CD4-positive, alpha-beta T cell treated with Interleukin-15 for 4 hours (primary cell): ENCODE results near the gene RASGRF2.

ENCODE experiments used
- DNase-seq: peaks from one replicate; pipeline ENCODE4 v3.0.0-alpha.2; 2020; ENCODE audit warnings: low spot score

The RASGRF2 gene

GRCh38 chr5:81171769-81172168, 211.6 kb downstream of the RASGRF2 start:
- no peak for DNase-seq

DNA sequence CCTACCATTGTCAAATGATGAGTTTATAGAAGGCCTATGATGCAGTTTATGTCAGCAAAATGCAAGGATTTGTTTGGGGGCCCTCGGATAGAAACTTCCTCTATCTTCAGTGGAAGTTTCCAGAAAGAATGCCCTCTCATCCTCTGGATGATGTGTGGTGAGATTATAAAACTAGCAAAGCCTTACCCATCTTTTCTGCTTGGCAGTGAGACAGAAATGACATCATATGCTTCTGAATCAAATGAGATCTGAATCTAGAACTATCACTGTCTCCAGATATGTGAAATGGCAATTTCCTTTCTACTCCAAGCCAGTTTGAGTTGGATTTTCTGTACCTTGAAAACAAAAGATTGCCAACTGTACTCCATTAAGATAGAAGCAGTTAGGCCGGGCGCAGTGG, 212.5 kb downstream of the RASGRF2 start:
- no peak for DNase-seq

DNA sequence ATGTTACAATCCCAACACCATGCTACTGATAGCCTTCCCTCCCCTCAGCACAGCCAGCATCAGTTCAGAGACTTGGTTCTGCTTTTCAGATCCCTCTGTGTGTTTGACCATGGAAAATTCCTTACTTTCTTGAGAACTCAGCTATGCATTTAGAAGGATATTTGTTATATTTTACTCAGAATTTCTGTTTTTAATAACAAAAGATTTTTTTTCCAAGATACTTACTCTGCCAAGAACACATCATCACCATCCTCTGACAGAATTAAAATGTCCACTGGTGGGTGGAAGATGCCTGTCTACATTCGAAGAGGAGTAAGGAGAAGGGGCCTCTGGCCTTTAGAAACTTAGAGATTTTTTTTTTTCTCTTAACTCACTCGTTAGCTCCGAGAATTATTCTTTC, 216.9 kb downstream of the RASGRF2 start:
- no peak for DNase-seq

DNA sequence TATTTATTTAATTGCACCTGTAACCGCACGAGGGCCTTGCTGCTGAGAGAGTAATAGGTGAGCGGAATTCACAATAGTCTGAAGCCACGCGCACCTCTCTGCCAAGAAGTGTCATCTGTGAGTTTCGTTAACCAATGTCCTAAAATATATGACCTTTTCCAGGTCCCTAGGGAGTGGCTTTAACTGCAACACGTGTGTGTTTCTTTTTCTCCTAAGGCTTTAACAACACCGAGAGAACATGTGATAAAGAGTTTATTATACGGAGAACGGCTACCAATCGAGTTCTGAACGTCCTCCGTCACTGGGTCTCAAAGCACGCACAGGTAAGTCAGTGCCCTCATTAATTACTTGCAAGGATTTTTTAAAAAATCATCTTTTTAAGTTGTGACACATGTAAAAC, 219.8 kb downstream of the RASGRF2 start:
- no peak for DNase-seq

DNA sequence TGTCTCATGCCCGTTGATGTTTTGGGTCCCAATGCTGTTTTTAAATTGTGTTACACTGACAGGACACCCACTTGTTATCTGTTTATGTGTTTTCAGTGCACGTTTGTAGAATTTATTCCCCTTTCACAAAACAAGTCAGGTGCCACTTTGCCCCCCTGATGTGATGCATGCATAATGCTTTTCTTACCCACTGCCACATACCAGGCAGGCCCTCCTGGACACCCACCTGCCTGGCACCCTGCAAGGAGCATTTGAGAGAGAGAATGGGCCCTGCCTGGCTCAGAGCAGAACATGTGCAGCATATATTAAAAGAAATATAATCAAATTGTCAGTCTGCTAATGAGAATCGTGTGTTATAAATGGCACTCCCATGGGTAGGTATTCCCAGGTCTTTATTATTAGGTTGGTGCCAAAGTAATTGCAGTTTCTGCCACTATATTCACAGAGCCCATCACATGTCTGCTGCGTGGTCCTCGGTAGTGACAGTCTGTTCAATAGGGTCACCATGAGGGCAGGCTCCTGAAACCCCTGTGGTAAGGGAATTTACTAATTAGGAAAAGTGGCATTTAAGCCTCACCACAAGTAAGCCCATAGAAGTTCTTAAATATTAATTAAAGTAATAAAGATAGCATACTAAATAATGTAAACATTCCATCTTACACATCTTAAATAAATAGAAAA, 220.8 kb downstream of the RASGRF2 start:
- no peak for DNase-seq

GRCh38 chr5:81181576-81182316, 221.6 kb downstream of the RASGRF2 start:
- no peak for DNase-seq

DNA sequence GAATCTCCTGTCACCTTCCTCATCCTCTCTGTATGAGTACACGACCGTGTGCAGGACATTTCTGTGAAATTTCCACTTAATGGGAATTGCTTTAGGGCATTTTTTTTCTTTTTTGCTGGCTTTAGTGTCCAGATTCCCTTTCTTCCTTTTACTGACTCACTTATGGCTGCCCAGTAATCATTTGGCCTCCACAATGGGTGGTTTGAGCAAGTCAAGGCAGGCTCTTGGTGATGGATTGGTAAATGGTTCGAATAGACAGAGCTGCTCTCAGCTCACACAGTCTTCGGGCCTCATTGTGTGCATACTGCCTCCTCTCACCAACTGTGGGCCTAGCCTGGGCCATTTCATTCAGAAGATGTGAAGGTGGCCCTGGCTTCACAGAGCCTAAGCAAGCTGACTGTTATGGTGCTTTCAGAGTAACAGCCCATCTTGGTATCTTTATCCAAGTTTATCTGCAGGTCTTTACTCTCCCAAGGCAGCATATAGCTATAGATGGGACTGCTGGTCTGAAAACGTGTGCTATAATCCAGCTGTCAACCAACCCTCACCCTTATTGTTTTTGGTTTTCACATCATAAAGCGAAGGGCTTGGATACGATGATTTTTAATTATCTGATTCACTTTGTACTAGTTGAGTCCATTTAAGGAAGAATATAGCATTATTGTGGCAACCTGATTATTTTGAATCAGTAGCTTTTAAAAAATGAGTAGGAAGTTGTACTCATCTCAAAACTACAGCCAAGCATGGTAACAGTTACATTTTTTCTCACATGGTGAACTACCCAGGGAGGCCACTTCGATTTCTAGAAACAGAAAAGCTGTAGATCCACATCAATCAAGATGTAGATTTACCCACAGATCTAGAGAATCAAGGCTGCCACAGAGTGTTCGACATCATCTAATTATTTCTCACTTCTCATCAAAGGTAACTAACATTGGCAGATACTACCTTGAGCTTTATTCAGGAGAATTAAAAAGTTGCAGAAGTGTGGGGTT, 222.5 kb downstream of the RASGRF2 start:
- DNase-seq = no peak

GRCh38 chr5:81183811-81184748, 223.9 kb downstream of the RASGRF2 start:
- no peak for DNase-seq

DNA sequence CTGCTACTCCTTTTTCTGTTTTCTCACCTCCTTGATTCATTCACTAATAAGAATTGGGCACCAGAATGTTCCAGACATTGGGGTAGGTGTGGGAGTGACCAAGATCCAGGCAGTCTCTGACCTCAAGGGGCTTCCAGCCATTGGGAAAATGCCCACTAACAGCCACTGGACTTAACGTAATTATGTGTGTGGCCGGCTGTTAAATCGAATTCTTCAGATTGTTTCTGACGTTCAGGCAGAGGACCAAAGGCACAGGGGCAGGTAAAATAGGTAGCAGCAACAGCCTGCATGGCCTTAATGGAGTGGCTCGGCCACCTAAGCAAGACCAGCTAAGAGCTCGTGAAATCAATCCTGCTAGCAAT, 224.6 kb downstream of the RASGRF2 start:
- DNase-seq = no peak

- no peak for DNase-seq
Measured at GRCh38 chr5:81187885-81188284, 227.7 kb downstream of the RASGRF2 start.

DNA sequence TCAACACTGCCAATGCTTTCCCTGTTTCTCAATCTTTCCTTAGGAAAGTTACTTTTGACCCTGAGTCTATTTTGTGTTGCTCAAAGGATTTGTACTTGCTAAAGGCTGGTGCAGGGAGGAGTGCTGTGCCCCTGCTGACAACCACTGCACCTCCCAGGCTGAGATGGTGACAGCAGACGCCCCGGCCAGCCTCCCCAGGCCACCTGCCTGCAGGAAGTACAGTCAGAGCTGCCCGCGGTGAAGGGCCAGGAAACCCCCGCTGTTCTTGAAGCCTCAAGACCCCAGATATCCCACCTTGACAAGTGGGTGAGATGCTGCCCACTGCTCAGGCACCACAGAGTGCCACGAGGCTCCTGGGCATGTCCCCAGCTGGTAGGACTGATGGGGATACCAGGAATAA, 228.8 kb downstream of the RASGRF2 start:
- DNase-seq = no peak

- no peak for DNase-seq
Measured at GRCh38 chr5:81189875-81190498, 229.8 kb downstream of the RASGRF2 start.

GRCh38 chr5:81191726-81192372, 231.7 kb downstream of the RASGRF2 start:
- DNase-seq = no peak

DNA sequence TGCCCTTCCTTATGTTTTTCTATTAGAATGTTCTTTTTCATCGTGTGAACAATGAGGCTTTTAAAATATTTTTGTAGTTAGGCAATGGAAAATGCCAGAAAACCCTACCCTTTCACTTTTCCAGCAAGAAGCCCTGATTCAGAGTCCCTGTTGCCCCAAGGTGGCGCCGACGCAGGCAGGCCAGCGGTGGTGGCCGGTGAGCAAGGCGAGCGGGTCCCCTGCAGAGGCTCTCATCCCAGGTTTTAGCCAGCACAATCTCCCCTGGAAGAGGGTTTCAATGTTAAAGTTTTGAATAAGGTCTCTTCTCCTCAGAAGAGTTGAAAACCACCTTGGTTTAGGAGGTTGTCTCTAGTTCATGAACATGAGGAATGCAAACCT, 232.2 kb downstream of the RASGRF2 start:
- no peak for DNase-seq

DNA sequence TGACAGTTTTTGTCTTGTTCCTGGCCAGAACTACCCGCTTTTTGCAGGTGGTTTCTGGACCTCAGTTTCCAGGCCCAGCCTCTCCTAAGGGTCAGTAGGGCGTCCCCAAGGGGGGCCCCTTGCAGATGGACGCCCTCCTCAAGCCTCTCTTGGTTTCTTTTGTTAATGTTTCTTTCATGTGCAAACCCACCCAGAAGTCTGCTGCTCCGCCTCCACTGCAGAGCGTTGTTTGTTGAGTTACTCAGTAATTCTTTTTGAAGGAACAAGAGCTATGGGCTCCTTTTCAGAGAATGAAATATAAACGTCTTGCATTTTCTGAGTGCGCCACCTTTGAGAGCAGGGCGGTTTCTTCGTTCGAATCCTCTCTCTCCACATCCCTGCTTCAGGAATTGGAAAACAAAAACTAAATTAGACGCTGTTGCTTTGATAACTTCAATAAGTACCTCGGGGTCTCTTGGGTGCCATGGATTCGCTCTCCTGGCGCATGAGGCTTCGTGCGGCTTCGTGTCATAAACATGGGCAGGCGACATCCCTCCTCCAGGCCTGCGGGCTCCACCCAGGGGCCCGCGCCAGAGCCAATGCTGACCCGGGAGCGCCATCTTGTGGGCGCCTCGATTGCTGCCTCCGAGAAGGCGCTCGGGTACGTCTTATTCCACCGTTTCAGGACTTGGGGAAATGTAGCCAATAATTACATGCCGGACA, 234.6 kb downstream of the RASGRF2 start:
- peak; percentile 80 for DNase-seq

DNA sequence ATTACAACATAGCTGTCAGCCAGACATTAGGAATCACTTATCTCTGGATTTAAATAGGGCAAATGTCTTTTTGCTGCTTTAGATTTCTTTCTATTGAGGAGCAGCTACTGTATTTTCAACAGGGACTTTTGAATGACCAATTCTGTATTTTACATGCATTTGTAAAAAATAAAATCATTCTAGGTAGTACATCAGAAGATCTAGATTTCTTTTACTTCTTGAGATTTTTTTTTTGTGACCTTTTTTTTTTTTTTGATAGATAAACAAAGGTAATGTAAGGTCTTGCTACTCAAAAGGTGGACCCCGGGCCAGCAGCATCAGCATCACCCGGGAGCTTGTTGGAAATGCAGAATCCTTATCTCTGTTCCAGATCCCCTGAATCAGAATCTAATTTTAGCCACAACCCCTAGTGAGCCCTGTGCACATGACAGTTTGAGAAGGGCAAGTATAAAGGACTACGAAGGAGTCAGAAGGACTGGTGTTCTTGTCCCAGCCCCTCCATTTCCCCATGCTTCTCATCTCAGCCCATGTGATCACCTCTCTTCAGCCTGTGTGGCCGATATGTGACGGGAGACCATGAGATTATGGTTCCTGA, 235.3 kb downstream of the RASGRF2 start:
- no peak for DNase-seq

DNA sequence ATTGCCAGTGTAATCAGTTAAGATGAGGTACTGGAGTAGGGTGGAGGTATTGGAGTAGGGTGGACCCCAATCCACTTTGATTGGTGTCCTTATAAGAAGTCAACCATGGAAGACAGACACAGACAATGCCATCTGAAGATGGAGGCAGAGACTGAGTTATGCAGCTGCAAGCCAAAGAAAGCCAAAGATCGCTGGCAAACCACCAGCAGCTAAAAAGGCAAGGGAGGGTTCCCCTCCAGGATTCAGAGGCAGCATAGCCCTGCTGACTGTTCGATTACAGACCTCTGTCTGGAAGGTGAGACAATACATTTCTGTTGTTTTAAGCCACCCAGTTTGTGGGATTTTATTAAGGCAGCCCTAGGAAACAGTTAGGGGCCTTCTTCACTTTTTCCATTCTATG, 242.5 kb downstream of the RASGRF2 start:
- no peak for DNase-seq

DNA sequence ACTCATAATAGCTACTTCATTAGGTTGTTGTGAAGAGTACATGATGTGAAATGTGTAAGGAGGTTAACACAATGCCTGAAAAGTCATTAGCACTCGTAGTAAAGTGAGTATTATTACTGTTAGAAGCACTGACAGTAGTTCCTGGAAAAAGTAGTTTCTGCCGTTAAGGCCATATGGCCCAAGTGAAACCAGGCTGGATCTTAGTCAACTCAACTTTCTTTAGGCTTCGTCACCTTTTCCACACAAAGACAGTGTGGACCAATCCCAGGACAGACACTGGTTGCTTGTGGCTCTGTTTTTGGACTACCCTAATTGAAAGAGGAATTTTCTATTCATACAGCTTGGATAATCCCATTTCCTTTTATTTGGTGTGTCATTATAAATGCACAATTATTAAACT, 243.6 kb downstream of the RASGRF2 start:
- DNase-seq = no peak

DNA sequence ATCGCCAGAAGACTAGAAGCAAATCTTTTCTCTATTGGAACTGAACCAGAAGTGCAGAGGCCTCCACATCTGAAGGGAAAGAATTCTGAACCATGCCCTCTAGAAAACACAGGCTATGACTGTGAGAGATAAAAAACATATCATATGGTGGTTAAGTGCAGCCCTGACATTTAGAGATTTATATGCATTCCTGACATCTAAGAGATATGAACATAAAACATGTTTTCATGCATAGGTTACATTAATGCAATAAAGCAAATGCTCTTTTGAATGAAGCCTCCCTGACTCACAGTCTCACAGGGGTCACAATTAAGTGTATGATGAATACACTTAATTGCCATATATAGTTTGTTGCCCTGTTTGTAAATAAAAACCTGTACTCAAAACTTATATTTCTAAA, 244.0 kb downstream of the RASGRF2 start:
- no peak for DNase-seq

DNA sequence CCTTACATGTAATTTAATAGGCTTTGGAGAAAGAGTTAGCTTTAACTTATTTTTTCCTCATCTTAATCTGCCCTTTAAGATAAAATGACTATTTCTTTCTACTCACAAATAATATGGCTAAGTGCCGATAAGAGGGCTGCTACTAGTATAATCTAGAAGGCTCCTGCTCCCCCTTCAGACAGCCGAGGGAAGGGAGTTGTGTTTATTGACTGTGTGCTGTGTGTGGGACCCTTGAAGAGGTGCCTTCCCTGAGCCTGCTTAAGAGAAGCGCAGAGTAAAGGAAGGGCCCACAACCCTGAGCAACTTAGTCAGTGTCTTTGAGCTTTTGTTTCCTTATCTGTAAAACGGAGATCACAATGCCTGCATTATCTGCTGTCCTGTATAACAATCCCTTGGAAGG, 244.9 kb downstream of the RASGRF2 start:
- DNase-seq = no peak
